Measurements from ENCODE around the gene AP3M1. TPM values are rescaled to one million over a fixed set of nuclear protein-coding genes. Genes with fewer than 3 reads are reported as not detected.

AP3M1 gene
- total RNA-seq, 1 experiment from 2014 or later: 34.4 TPM

DNA sequence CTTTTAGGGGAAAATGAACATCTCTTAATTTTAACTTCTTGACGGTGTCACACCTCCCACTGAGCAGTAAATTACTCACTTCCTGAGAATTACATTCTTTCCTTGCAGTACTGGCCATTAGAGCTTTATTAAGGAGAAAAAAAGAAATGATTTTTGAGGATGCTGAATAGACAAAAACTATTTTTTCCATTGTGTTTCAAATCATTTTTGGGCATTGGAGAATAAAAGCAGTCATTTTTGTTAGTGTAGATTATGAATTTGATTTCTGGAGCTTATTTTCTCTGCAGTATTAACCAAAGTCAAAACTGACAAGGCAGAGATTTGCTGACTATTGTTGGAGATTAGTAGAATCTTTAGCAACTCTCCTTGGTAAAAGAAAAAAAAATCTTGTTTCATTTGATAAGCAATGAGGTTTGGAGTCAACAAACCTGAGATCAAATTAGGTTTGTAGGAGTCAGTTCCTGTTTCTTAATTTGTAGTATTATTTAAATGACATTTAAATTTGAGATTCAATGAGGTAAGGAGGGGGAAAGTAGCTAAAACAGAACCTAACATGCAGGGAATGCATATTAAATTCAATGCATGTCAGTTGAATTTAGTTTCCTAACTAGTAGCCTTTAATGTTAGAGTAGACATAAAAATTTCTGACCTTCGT, 70.6 kb downstream of the AP3M1 start:
- DNase-seq (ENCODE audit: low read depth, low spot score) (peak; percentile 35), ATAC-seq (peak; percentile 73)
- Histone ChIP-seq H3K9ac (ENCODE audit: low read length) (peak overlapping the region; percentile 29), H3K79me2 (ENCODE audit: insufficient read depth, low read length) (peaks cover 53% of the 10 kb centered on the region), H3K4me2 (ENCODE audit: low read length) (peak overlapping the region; percentile 60), H3K4me1 (ENCODE audit: control insufficient read depth in 1 of 2, insufficient read depth in 2 of 2, low read length in 2 of 2) (peaks cover 32 to 48% of the 10 kb centered on the region in 2 experiments), H3K27me3 (ENCODE audit: insufficient read depth, low read length) (no peaks in the 10 kb centered on the region), H2AFZ (ENCODE audit: low read depth, low read length, poor library complexity, severe bottlenecking) (no peak overlapping the region), H3K36me3 (ENCODE audit: control insufficient read depth in 1 of 2, insufficient read depth in 2 of 2, low read length in 2 of 2) (peaks cover 10 to 19% of the 10 kb centered on the region in 2 experiments; a peak in 2 of 4 replicates), H3K9me3 (ENCODE audit: control insufficient read depth in 1 of 2, insufficient read depth in 1 of 2, low read depth in 1 of 2, low read length in 2 of 2) (no peaks in the 10 kb centered on the region), H3K4me3 (replicated peaks in 1 of 2; ENCODE audit: low read depth in 1 of 2, low read length in 2 of 2) (peak overlapping the region in 1 of 2 experiments; percentile 7; a peak in 1 of 4 replicates), H3K27ac (ENCODE audit: low read depth, low read length) (peak overlapping the region; percentile 64; the same call in 1 of the 2 replicates), H4K20me1 (ENCODE audit: insufficient read depth) (no peaks in the 10 kb centered on the region; the same call in 1 of the 2 replicates), H3K9me2 (ENCODE audit: insufficient read depth) (no peaks in the 10 kb centered on the region)
- intact Hi-C loops (cut with micrococcal nuclease): loop anchor here (5.0 kb wide), 1 partner anchor 118 kb away; no protein-coding TSS in a partner anchor
- ChIA-PET CTCF (interaction anchor here (1.6 to 6.5 kb wide), 3 partner anchors 29 to 200 kb away, joined by 5 to 61 read pairs (median 6); no protein-coding TSS in a partner anchor), RAD21 (ENCODE audit: low non-redundant PET in 1 of 2, low total read pairs in 2 of 2, uncharacterized antibody in 2 of 2, unreplicated experiment in 2 of 2) (interaction anchor here in 1 of 2 experiments (0.8 kb wide), 1 partner anchor 194 kb away, joined by 3 read pairs; no protein-coding TSS in a partner anchor), POLR2A (interaction anchor here (1.0 kb wide), 1 partner anchor 192 kb away, joined by 3 read pairs; no protein-coding TSS in a partner anchor)
- TF ChIP-seq, protein P1, sequence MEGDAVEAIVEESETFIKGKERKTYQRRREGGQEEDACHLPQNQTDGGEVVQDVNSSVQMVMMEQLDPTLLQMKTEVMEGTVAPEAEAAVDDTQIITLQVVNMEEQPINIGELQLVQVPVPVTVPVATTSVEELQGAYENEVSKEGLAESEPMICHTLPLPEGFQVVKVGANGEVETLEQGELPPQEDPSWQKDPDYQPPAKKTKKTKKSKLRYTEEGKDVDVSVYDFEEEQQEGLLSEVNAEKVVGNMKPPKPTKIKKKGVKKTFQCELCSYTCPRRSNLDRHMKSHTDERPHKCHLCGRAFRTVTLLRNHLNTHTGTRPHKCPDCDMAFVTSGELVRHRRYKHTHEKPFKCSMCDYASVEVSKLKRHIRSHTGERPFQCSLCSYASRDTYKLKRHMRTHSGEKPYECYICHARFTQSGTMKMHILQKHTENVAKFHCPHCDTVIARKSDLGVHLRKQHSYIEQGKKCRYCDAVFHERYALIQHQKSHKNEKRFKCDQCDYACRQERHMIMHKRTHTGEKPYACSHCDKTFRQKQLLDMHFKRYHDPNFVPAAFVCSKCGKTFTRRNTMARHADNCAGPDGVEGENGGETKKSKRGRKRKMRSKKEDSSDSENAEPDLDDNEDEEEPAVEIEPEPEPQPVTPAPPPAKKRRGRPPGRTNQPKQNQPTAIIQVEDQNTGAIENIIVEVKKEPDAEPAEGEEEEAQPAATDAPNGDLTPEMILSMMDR (IDR thresholded peaks at IDR 0.05 in 2 of 3, conservative IDR thresholded peaks at IDR 0.05 in 1 of 3; ENCODE audit: borderline replicate concordance in 1 of 3, insufficient read depth in 1 of 3, low read depth in 2 of 3, low read length in 2 of 3): no peak
- TF ChIP-seq SP1 (IDR thresholded peaks at IDR 0.05; ENCODE audit: low read depth) (peak; percentile 71), CEBPB (IDR thresholded peaks at IDR 0.05; ENCODE audit: low read depth) (0 out of 2 replicates have a peak, but pooled peaks have one; percentile 32), FOSL1 (IDR thresholded peaks at IDR 0.05; ENCODE audit: low read depth) (peak; percentile 87), RAD21 (IDR thresholded peaks at IDR 0.05; ENCODE audit: low read depth) (no peak), SIN3A (IDR thresholded peaks at IDR 0.05; ENCODE audit: low read depth) (no peak), EGR1 (IDR thresholded peaks at IDR 0.05; ENCODE audit: low read depth) (0 out of 2 replicates have a peak, but pooled peaks have one; percentile 46), JUND (IDR thresholded peaks at IDR 0.05) (peak; percentile 80), SRF (IDR thresholded peaks at IDR 0.05; ENCODE audit: low read depth) (peak; percentile 54; the same call in 1 of the 2 replicates)
- BruUV-seq (replicated peaks): no TSS peak

Measured in HCT116 (cell line).